Measurements from ENCODE around the gene SIMC1. TPM values are rescaled to one million over a fixed set of nuclear protein-coding genes. Genes with fewer than 3 reads are reported as not detected.

SIMC1 gene
- total RNA-seq, 1 donor from 2014 or later = 11.6 TPM

DNA sequence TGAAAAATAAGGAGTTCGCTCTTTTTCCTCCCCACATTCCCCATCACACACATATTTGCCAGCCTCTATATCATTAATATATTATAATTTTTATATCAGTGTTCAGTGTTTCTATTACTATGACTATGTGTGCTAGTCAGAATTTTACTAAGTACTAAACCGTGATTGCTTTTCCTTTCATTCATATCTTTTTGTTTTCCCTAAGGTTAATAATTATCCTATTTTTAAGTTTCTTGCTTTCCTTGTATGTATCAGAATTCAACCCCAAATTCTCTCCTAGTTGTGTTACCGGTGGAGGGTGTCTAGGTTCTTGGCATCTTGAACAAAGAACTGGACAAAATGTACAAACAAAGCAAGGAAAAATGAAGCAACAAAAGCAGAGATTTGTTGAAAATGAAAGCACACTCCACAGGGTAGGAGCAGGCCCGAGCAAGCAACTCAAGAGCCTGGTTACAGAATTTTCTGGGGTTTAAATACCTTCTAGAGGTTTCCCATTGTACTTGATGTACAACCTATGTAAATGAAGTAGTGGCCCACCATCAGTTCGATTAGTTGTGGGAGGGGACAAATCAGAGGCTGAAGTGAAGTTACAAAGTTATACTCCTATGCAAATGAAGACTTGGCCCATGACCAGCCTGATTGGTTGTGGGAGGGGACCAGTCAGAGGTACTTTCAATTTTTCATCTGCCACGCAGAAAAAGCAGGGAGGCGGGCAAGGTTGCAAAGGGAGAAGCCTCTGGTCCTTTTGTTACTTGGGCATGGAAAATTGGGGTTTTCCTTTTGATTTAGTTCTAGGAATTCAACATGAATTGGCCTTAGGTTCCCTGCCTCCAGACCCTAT, 79.5 kb downstream of the SIMC1 start:
- no peak for DNase-seq

DNA sequence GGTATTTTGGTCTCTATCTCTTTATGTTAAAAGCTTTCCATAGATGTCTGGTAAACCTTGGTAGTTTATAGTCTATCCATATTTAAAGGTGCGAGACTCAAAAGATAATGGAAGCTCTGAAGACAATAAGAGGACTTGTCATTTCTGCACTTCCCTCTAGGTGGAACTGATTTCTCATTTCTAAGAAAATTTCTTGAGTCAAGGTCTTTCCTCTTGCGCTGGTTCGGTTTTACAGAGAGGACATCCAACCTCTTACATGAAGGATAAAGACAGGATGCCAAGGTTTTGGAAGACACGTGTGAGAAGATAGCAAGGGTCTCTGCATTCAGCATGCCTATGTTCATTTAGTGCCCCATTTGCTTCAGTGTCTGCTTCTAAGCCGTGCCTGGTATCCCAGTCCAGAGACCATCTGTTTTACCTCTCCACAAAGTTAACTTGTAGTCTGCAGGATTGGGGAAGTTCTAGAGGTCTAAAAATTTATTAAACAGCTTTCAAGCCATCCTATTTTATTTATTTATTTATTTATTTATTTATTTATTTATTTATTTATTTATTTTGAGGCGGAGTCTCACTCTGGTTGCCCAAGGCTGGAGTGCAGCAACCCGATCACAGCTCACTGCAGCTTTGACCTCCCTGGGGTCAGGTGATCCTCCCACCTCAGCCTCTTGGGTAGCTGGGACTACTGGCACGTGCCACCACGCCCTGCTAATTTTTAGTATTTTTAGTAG, 81.8 kb downstream of the SIMC1 start:
- no peak for DNase-seq

- no peak for DNase-seq
These were observed 82.4 kb downstream of the SIMC1 start for GRCh38 chr5:176320577-176320976.

GRCh38 chr5:176334031-176334770, 96.0 kb downstream of the SIMC1 start:
- DNase-seq = no peak

GRCh38 chr5:176337913-176338312, 99.7 kb downstream of the SIMC1 start:
- no peak for DNase-seq

DNA sequence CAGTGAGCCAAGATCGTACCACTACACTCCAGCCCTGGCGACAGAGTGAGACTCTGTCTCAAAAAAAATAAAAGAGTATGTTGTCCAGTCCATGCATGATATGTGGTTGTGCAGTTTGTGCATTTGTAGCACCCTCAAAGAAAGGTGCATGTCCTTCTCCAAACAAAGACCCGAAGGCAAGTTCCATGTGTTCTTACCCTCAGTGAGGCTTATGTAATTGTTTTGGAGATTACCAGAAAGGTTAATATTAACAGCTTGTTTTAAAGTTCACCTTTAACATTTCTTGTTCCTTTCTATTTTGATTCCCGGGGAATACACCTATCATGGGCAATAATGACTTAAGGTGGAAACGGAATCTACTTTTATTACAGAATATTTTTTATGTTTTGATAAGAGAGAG, 101.1 kb downstream of the SIMC1 start:
- DNase-seq = no peak

GRCh38 chr5:176341325-176342157, 103.3 kb downstream of the SIMC1 start:
- DNase-seq = no peak

DNA sequence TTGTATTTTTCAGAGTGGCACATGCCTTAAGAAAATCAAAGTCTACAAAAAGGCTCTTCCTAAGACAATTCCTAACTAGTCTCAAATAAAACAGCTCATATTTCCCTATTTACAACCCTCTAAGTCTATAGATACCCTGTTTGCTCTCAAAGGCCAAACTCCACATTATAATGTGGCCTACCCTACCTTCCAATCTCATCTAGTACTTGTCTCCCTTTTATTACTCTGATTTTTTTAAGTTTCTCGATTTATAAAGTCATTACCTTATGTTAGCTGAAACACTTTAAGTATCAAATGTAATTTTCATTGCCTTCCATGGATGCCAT, 103.9 kb downstream of the SIMC1 start:
- no peak for DNase-seq

DNA sequence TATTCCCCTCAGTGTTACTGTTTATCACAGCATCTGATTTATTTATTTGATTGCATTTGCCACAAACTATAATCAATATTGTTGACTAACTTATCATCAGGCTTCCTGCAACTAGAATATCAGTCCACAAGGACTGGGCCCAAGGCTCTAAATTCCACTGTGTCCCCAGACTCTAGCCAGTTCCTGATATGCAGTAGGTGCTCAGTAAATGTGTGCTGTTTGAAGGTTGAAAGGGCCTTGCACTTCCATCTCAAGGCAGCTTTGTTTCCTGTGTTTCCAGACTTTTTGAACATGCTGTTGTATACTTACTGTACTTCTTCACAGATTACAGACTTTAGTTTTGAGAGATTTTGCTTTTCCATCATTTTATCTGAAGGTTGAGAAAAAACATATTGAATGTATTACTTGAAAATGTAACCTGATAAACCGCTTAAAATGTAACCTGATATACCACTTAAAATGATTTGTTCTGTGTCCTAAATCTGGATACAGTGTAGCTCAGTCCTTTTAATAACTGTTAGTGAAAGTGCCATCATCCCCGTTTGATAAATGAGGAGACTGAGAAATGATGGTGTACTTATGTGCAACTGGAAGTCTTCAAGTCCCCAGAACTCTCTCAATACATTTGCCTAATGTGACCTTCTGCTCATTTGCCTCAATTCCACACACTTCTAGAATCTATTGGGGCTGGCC, 104.7 kb downstream of the SIMC1 start:
- no peak for DNase-seq

DNA sequence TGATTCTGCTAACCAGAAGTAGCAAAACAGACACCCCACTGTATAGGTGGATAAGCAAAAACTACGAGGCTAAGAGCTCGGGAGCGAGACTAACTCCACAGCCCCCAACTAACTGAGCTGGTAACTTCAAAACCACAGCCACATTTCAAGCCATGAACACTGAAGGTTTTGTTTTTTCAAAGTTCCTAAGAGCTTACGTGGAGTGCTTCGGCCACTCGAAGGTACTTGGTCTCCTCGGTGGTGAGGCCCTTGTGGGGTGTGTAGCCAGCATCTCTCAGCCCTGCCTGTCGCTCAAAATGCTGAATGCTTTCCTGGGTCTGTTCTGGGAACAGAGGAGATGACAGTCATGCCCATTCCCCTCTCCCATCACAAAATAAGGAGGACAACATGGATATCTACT, 112.2 kb downstream of the SIMC1 start:
- DNase-seq = no peak

DNA sequence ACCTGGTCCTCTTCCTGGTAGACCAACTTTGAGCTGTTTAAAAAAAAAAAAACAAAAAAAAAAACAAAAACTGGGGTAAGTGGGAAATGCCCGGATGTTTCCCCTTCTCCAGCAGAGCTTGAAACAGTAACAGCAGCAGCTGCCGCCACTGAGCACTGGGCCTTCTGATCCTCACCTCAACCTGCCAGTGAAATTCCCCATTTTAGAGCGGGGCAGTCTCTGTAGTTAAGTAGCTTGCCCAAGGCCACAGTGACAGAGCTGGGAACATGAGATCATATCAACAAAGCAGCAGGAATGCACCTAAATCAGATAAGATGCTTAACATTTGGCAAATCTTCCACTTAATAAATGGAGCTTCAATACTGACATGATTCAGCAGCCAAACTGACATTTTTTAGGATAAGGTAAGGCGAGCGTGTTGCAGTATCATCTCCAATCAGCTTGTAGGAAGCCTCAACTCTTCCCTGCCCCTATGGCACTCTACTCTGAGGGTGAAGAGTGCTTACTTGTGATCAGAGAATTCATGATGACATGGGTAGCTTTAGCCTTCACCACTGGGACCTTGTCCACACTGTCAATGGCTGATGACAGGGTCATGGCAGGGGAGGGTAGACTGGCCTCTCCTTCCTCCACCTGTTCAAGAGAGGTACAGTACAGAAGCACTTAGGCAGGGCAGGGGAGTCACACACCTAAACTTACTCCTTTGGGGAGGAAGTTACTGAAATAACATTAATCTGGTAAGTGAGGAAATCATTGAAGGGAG, 114.1 kb downstream of the SIMC1 start:
- no peak for DNase-seq

DNA sequence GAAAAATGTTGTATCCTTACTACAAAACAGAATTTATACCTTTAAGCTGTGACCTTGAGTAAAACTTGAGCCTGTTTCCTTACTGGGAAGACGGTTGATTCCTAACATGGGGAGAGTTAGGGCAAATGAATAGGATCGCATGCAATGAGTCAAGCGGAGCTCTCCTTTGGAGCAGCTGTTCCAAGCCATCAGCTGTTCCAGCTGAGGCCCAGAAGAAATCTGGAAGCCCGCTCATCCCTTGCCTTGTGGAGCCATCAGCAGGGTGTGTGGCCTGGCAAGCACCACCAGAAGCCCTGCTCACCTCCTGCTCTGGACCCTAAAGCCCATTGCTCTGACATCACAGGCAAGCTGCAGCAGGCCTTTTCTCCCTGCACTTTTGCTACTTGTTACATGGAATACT, 115.3 kb downstream of the SIMC1 start:
- no peak for DNase-seq

- DNase-seq = no peak
These were observed 117.4 kb downstream of the SIMC1 start for GRCh38 chr5:176355400-176356178.

- no peak for DNase-seq
These were observed 117.9 kb downstream of the SIMC1 start for GRCh38 chr5:176356179-176356566.

- DNase-seq = no peak
These were observed 121.4 kb downstream of the SIMC1 start for GRCh38 chr5:176359658-176360057.

DNA sequence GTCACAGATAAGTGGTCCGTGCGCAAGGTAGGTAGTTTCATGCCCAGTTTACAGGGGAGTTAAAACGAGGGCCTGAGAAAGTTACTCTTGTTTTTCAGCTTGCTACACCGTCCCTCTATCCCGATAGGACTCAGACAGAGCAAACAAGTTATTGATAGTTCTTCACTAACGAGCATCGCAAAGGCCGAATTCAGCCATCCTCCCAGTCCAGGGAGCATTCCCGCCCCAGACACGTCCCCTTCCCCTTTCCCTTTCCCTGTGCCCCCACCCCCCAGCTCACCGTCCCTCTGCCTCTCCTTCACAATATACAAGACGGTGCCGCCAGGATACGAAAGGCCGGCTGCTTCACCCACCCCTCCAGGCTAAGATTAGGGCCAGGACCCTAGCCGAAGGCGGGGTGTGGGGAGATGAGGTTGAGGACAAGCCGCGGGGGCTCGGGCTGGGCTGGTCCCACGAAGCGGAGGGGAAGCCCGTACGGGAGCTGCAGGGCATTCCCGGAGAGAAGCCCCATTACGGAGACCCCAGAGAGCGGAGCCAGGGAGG, 122.7 kb downstream of the SIMC1 start:
- DNase-seq = no peak

GRCh38 chr5:176361437-176362232, 123.4 kb downstream of the SIMC1 start, which contains the start of gene KIAA1191:
Gene KIAA1191 (minus strand): TSS chr5:176361764. CDS start chr5:176359508, 2,256 bp downstream.
- peak; percentile 88 for DNase-seq

DNA sequence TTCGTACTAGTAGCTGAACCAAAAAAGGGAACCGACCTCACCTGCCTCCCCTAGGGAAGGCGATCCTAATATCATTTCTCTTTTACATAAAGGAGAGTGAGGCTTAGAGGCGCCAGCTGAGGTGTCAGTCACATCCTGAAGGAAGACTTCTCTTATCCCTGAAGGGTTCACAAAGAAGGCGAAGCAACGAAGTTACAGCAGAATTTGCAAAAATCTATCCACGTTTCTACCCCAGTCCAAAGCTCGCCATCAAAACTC, 123.9 kb downstream of the SIMC1 start:
- no peak for DNase-seq

DNA sequence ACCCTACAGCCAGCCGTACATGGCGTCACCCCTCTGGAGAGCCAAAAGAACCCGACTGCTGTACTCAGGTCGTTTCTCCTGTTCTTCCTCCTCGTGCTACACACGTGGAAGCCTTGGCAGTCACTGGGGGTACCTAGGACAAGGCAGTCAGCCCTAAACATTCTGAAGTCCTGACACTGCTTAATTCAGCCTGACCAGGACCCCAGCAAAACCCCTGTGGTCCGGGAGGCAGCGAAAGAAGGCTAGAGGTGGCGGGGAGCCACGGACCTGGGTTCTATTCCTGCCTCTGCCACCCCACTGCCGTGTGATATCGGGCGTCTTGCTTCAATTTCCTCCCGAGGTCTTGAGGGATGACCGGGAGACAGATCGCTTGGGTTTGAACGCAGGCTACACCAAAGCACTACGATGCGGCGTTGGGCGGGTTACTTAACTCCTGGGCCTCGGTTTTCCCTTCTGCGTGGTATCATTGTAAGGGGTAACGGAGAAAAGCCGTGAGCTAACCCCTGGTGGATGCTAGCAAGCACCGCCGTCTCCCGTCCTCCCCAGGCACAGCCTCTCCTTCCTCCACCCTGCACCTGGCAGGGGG, 126.6 kb downstream of the SIMC1 start:
- no peak for DNase-seq
